HEK293 (cell line): Measurements from ENCODE around the gene XPO1.
A peak's percentile ranks its signal among the peaks of the same experiment; 100 is the strongest.
"Not testable (repeated sequence)": the region's sequence is repeated elsewhere in the genome, so short reads cannot be mapped to it uniquely, and the experiment has no call there.

Experiments used
- CTCF ChIA-PET: fragments of 350-600 bp; formaldehyde crosslinking; extraction: SDS; loops from one replicate; lab custom pipeline; 2021; ENCODE audit warnings: antibody characterized with exemption; lab: Yijun Ruan, JAX
- POLR2A ChIA-PET: fragments of 300-600 bp; formaldehyde crosslinking; extraction: SDS; loops from one replicate; lab custom pipeline; 2020; ENCODE audit warnings: antibody characterized with exemption, inconsistent platforms; lab: Yijun Ruan, JAX
- H3K27ac ChIP-seq: fragments of 200-500 bp; sonication (Bioruptor generic); 2 replicates; pipeline ENCODE4 v1.5.1; 2014; ENCODE audit warnings: low read depth, low read length, control low read depth, inconsistent platforms; ENCODE audit errors: extremely low read depth
- H3K36me3 ChIP-seq, 2 experiments: fragments of 200-500 bp in 1 of 2; sonication (Bioruptor generic) in 1 of 2; 1 replicate in 1 of 2; 2 replicates in 1 of 2; pipeline ENCODE4 v1.5.1; 2014 to 2017; ENCODE audit warnings: inconsistent platforms in 2 of 2, low read length in 2 of 2; ENCODE audit not compliant: control insufficient read depth in 2 of 2, insufficient read depth in 1 of 2
- H3K4me1 ChIP-seq: fragments of 200-500 bp; sonication (Bioruptor generic); 2 replicates; pipeline ENCODE4 v1.5.1; 2014; ENCODE audit warnings: mild to moderate bottlenecking, low read length, inconsistent platforms; ENCODE audit not compliant: control insufficient read depth, insufficient read depth
- H3K4me3 ChIP-seq: 2 replicates; pipeline ENCODE4 v1.5.1; 2011; ENCODE audit warnings: low read depth, mild to moderate bottlenecking, control low read depth, low read length, moderate library complexity
- H3K9me3 ChIP-seq: fragments of 200-500 bp; sonication (Bioruptor generic); 2 replicates; pipeline ENCODE4 v1.5.1; 2014; ENCODE audit warnings: low read depth, low read length, inconsistent platforms; ENCODE audit not compliant: control insufficient read depth, insufficient read depth
- GLIS2 ChIP-seq: fragments of 450-650 bp; formaldehyde crosslinking; IDR thresholded peaks from 2 replicates; pipeline ENCODE4 v1.5.1; 2016; ENCODE audit warnings: missing biosample characterization, missing genetic modification characterization
- KLF17 ChIP-seq: fragments of 450-650 bp; formaldehyde crosslinking; IDR thresholded peaks from 2 replicates; pipeline ENCODE4 v1.5.1; 2016; ENCODE audit warnings: missing biosample characterization, missing genetic modification characterization
- PRDM1 ChIP-seq: fragments of 450-650 bp; formaldehyde crosslinking; IDR thresholded peaks from 2 replicates; pipeline ENCODE4; 2016; ENCODE audit warnings: missing biosample characterization, missing genetic modification characterization
- ZBTB11 ChIP-seq: fragments of 450-650 bp; formaldehyde crosslinking; conservative IDR thresholded peaks from 2 replicates; pipeline ENCODE4 v1.5.1; 2016; ENCODE audit warnings: low read depth, missing biosample characterization, missing genetic modification characterization
- ZNF140 ChIP-seq: fragments of 450-650 bp; formaldehyde crosslinking; IDR thresholded peaks from 2 replicates; pipeline ENCODE4 v1.5.1; 2016; ENCODE audit warnings: missing biosample characterization, missing genetic modification characterization
- ZNF221 ChIP-seq: fragments of 450-650 bp; formaldehyde crosslinking; IDR thresholded peaks from 2 replicates; pipeline ENCODE4 v1.5.1; 2017; ENCODE audit warnings: missing biosample characterization, missing genetic modification characterization, borderline replicate concordance
- ZNF394 ChIP-seq: fragments of 450-650 bp; formaldehyde crosslinking; IDR thresholded peaks from 2 replicates; pipeline ENCODE4 v1.5.1; 2016; ENCODE audit warnings: missing biosample characterization, missing genetic modification characterization, mild to moderate bottlenecking, moderate library complexity, borderline replicate concordance
- ZNF426 ChIP-seq: fragments of 450-650 bp; formaldehyde crosslinking; IDR thresholded peaks from 2 replicates; pipeline ENCODE4 v1.5.1; 2017; ENCODE audit warnings: missing biosample characterization, missing genetic modification characterization, mild to moderate bottlenecking, inconsistent platforms, moderate library complexity
- ZNF513 ChIP-seq: fragments of 450-650 bp; IDR thresholded peaks from 2 replicates; pipeline ENCODE4 v1.5.1; 2018; ENCODE audit warnings: missing biosample characterization, missing genetic modification characterization
- ZNF518A ChIP-seq: fragments of 450-650 bp; formaldehyde crosslinking; conservative IDR thresholded peaks from 2 replicates; pipeline ENCODE4 v1.5.1; 2016; ENCODE audit warnings: low read depth, missing biosample characterization, missing genetic modification characterization
- ZNF555 ChIP-seq: fragments of 450-650 bp; formaldehyde crosslinking; conservative IDR thresholded peaks from 2 replicates; pipeline ENCODE4 v1.5.1; 2017; ENCODE audit warnings: missing biosample characterization, mild to moderate bottlenecking, missing genetic modification characterization, inconsistent platforms
- ZNF600 ChIP-seq: fragments of 450-650 bp; formaldehyde crosslinking; IDR thresholded peaks from 2 replicates; pipeline ENCODE4 v1.5.1; 2016; ENCODE audit warnings: missing biosample characterization, missing genetic modification characterization

The XPO1 gene

GRCh38 chr2:61538200-61538919 is at the start of gene XPO1 (continued):
- TF ChIP-seq ZNF518A (no peak), GLIS2 (tag by site-specific recombination) (peak; percentile 90), ZNF513 (tag by site-specific recombination) (peak; percentile 88), ZNF221 (tag by site-specific recombination) (no peak), ZNF600 (tag by site-specific recombination) (peak; percentile 83; the same call in 1 of the 2 replicates), PRDM1 (tag by site-specific recombination) (no peak), KLF17 (tag by site-specific recombination) (peak; percentile 26; the same call in 1 of the 2 replicates)

- H3K4me1 ChIP-seq, H3K4me3 ChIP-seq, H3K9me3 ChIP-seq, H3K27ac ChIP-seq, POLR2A ChIA-PET, H3K36me3 ChIP-seq: not testable (repeated sequence)
- CTCF ChIA-PET = interaction anchor here (0.6 kb wide), 1 partner anchor 298 kb away, joined by 3 read pairs; no protein-coding TSS in a partner anchor
- TF ChIP-seq ZNF394 (tag by site-specific recombination) (peak; percentile 72; the same call in 1 of the 2 replicates), ZBTB11 (peak; percentile 33; the same call in 1 of the 2 replicates), ZNF140 (tag by site-specific recombination) (0 out of 2 replicates have a peak, but pooled peaks have one; percentile 23), ZNF518A (peak; percentile 59), ZNF426 (tag by site-specific recombination) (peak; percentile 44), ZNF555 (tag by site-specific recombination) (peak; percentile 26; the same call in 1 of the 2 replicates)
Observed at GRCh38 chr2:61586928-61587327, 48.8 kb upstream of the XPO1 start.
